PC-9 (cell line): ENCODE results near the gene SYT3.

Experiments
- CTCF ChIP-seq: fragments of 200-600 bp; sonication (generic); conservative IDR thresholded peaks from 2 replicates; pipeline ENCODE4 v1.6.1; 2017; ENCODE audit warnings: mixed run types, antibody characterized with exemption, mild to moderate bottlenecking, moderate library complexity
- EZH2 ChIP-seq: fragments of 200-600 bp; sonication (generic); IDR thresholded peaks from 2 replicates; pipeline ENCODE4 v1.8.0; 2017; ENCODE audit warnings: antibody characterized with exemption, low read depth

GRCh38 chr19:50647879-50648615, 8.4 kb upstream of the SYT3 start:
- TF ChIP-seq CTCF = no peak
- no peak for TF ChIP-seq EZH2
